ENCODE data around the gene TMUB1. TPM values are rescaled to one million over a fixed set of nuclear protein-coding genes. Genes with fewer than 3 reads are reported as not detected.

The TMUB1 gene
- total RNA-seq, 2 donors from 2014 or later, result 36.3 to 37.9 TPM

Other genes with a start within 250 kb of the TMUB1 start
- under 1 TPM; 0.21 to 0.37 TPM for gene AOC1, start 231.0 kb downstream of the TMUB1 start, total RNA-seq
- 10 to 100 TPM; 59.1 to 82.1 TPM for gene KCNH2, start 105.2 kb downstream of the TMUB1 start, total RNA-seq
- 10 to 100 TPM; 13.1 to 63.9 TPM for gene NOS3, start 92.5 kb downstream of the TMUB1 start, total RNA-seq
- under 1 TPM; 0.13 to 0.32 TPM for gene ATG9B, start 59.0 kb downstream of the TMUB1 start, total RNA-seq
- gene ABCB8, start 55.0 kb downstream of the TMUB1 start, total RNA-seq, result 10 to 100 TPM; 20.1 to 21.6 TPM
- 1 to 10 TPM; 4.0 to 4.2 TPM for gene ASIC3, start 35.0 kb downstream of the TMUB1 start, total RNA-seq
- 1 to 10 TPM; 5.1 to 7.8 TPM for gene CDK5, start 25.6 kb downstream of the TMUB1 start, total RNA-seq
- gene SLC4A2, start 23.9 kb downstream of the TMUB1 start, total RNA-seq, result 100 to 1,000 TPM in 1 of 2 donors, 10 to 100 TPM in 1; 71.6 to 107 TPM
- 10 to 100 TPM; 62.9 to 73.2 TPM for gene FASTK, start 2.7 kb downstream of the TMUB1 start, total RNA-seq
- 10 to 100 TPM; 53.0 to 61.5 TPM for gene AGAP3, start 3.0 kb upstream of the TMUB1 start, total RNA-seq
- under 1 TPM in 1 of 2 donors, not detected in 1; 0.56 TPM for gene GBX1, start 84.2 kb upstream of the TMUB1 start, total RNA-seq
- gene ASB10, start 103.8 kb upstream of the TMUB1 start, total RNA-seq, result 10 to 100 TPM in 1 of 2 donors, 1 to 10 TPM in 1; 8.2 to 12.8 TPM
- gene H2BK1, start 127.0 kb upstream of the TMUB1 start, total RNA-seq, result not detected
- 10 to 100 TPM; 21.4 to 33.6 TPM for gene ABCF2, start 143.7 kb upstream of the TMUB1 start, total RNA-seq
- 10 to 100 TPM; 15.0 to 34.5 TPM for gene CHPF2, start 149.0 kb upstream of the TMUB1 start, total RNA-seq
- gene SMARCD3, start 165.2 kb upstream of the TMUB1 start, total RNA-seq, result 100 to 1,000 TPM in 1 of 2 donors, 10 to 100 TPM in 1; 95.5 to 107 TPM